A549 (cell line): ENCODE measurements around the gene CDK19.

Experiments
- CBX8 ChIP-seq: fragments of 200-600 bp; sonication (generic); IDR thresholded peaks from 2 replicates; pipeline ENCODE4 v1.6.1; 2016
- CEBPB ChIP-seq, 2 experiments: fragments of >200 bp in 1 of 2; sonication (Bioruptor Twin) in 1 of 2; formaldehyde crosslinking in 1 of 2; IDR thresholded peaks; 2 replicates each; pipeline ENCODE4 v1.6.1; 2012 to 2016
- CHD2 ChIP-seq: fragments of 150-350 bp; IDR thresholded peaks from 2 replicates; pipeline ENCODE4 v1.6.1; 2014; ENCODE audit warnings: low read length; ENCODE audit not compliant: partially characterized antibody
- FOSL2 ChIP-seq, 2 experiments: fragments of 450-650 bp in 1 of 2; fragments of >200 bp in 1 of 2; sonication (Bioruptor Twin) in 1 of 2; formaldehyde crosslinking; IDR thresholded peaks; 2 replicates each; pipeline versions ENCODE4 v1.5.0 to v1.6.1; 2016 to 2020; ENCODE audit warnings: mild to moderate bottlenecking in 1 of 2, moderate library complexity in 1 of 2
- HMGXB4 ChIP-seq: fragments of 250-450 bp; sonication (Bioruptor Pico); IDR thresholded peaks from 2 replicates; pipeline ENCODE4 v1.5.0; 2021; ENCODE audit warnings: mild to moderate bottlenecking, moderate library complexity, borderline replicate concordance
- KDM1A ChIP-seq: fragments of 200-600 bp; sonication (generic); IDR thresholded peaks from 2 replicates; pipeline ENCODE4 v1.6.1; 2016; ENCODE audit warnings: low read depth, mild to moderate bottlenecking
- MAZ ChIP-seq: fragments of 150-350 bp; IDR thresholded peaks from 2 replicates; pipeline ENCODE4 v1.6.1; 2014; ENCODE audit warnings: antibody characterized with exemption, low read depth, low read length, borderline replicate concordance
- NR3C1 ChIP-seq: fragments of >200 bp; sonication (Bioruptor Twin); formaldehyde crosslinking; IDR thresholded peaks from 3 replicates; pipeline ENCODE4 v1.6.1; 2017
- POLR2A ChIP-seq: IDR thresholded peaks from 2 replicates; pipeline ENCODE4 v1.6.1; 2012; ENCODE audit warnings: mild to moderate bottlenecking, low read length
- RFX5 ChIP-seq: fragments of 450-650 bp; IDR thresholded peaks from 2 replicates; pipeline ENCODE4 v1.7.1; 2014; ENCODE audit warnings: antibody characterized with exemption, mild to moderate bottlenecking, moderate library complexity
- TF ChIP-seq, protein P1 (sequence below): fragments of >200 bp; sonication (Bioruptor Twin); formaldehyde crosslinking; IDR thresholded peaks from 3 replicates; pipeline ENCODE4 v1.5.1; 2016

DNA sequence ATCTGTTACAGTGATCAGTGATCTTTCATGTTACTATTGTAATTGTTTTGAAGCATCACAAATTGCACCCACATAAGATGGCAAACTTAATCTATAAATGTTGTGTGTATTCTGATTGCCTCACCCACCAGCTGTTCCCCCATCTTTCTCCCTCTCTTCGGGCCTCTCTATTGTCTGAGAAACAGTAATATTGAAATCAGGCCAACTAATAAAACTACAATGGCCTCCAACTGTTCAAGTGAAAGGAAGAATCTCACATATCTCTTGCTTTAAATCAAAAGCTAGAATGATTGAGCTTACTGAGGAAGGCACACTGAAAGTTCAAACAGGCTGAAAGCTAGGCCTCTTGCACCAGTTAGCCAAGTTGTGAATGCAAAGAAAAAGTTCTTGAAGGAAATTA, 141.2 kb downstream of the CDK19 start:
- TF ChIP-seq FOSL2 (IDR thresholded peaks at IDR 0.05) (no peak), FOSL2 (CRISPR knock-in tag; IDR thresholded peaks at IDR 0.05) (no peak), CEBPB (IDR thresholded peaks at IDR 0.05) (no peak), POLR2A (no peak), CHD2 (no peak), CBX8 (no peak), KDM1A (no peak), HMGXB4 (CRISPR knock-in tag) (no peak), RFX5 (no peak), MAZ (no peak), NR3C1 (no peak)
- TF ChIP-seq, protein P1, sequence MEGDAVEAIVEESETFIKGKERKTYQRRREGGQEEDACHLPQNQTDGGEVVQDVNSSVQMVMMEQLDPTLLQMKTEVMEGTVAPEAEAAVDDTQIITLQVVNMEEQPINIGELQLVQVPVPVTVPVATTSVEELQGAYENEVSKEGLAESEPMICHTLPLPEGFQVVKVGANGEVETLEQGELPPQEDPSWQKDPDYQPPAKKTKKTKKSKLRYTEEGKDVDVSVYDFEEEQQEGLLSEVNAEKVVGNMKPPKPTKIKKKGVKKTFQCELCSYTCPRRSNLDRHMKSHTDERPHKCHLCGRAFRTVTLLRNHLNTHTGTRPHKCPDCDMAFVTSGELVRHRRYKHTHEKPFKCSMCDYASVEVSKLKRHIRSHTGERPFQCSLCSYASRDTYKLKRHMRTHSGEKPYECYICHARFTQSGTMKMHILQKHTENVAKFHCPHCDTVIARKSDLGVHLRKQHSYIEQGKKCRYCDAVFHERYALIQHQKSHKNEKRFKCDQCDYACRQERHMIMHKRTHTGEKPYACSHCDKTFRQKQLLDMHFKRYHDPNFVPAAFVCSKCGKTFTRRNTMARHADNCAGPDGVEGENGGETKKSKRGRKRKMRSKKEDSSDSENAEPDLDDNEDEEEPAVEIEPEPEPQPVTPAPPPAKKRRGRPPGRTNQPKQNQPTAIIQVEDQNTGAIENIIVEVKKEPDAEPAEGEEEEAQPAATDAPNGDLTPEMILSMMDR: no peak
